NCI-H2029 treated with DMSO at 0.1 percent for 48 hours (cell line): ENCODE data around the gene MST1R.

Source experiments
- DNase-seq: peaks from one replicate; lab custom pipeline; 2025; lab: John Stamatoyannopoulos, UW

The MST1R gene

GRCh38 chr3:49877716-49878115 lies 26.0 kb downstream of the MST1R start:
- no peak for DNase-seq

- DNase-seq: no peak
These were observed 27.1 kb downstream of the MST1R start for GRCh38 chr3:49876567-49876966.

- DNase-seq: no peak
These were observed 30.1 kb downstream of the MST1R start for GRCh38 chr3:49873623-49874022.

DNA sequence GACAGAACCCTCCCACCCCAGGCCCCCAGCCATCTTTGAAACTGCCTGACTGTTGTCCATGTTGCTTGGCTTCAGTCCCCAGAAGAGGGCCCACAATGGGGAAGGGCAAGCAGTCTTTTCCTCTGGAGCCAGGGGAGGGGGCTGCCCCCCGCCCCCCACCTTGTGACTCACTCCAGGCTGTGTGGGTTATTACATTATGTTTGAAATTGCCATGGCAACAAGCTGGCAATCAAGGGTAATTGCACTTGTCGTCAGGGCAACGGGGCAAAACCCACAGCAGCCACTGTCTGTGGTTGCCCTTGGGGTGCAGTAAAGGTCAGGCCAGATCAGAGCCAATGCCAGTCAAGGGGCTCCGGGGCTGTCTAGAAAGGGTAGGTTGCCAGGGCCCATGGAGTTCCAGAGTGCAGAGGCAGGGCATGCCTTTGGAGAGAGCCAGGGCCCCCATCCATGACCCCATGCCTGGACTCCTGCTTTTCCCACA lies 30.8 kb downstream of the MST1R start:
- DNase-seq: no peak

DNA sequence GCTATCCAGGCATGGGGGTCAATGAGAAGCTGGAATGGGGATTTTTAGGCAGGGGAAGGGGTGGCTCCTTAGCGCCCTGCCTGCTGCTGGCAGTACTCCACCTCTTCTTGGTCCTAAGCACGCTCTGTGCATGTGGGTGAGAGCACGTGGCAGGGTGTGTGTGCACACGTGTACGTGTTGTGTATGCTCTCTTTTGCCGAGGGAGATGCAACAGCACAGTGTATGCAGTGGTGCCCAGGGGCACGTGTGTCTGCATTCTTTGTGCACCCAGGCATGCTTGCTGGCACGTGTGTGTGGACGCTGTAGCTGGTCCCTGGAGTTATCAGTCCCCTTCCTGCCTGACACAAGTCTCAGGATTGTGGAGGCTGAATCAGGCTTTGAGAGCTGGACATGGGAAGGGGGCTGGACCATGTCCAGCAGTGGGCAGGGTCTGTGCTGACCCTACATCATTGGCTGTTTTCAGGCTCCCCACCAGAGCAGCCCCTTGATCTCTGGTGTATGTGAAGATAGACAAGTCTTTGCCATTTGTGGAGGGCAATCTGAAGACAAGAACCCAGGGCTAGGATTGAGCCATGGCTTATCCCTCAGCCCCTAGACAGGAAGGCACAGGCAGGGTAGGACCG lies 32.0 kb downstream of the MST1R start:
- DNase-seq: no peak

- no peak for DNase-seq
These were observed 34.0 kb downstream of the MST1R start, which contains the start of gene CAMKV for GRCh38 chr3:49869525-49870126. Gene CAMKV (minus strand): TSS chr3:49869906. CDS start chr3:49862388, 7,518 bp downstream.

DNA sequence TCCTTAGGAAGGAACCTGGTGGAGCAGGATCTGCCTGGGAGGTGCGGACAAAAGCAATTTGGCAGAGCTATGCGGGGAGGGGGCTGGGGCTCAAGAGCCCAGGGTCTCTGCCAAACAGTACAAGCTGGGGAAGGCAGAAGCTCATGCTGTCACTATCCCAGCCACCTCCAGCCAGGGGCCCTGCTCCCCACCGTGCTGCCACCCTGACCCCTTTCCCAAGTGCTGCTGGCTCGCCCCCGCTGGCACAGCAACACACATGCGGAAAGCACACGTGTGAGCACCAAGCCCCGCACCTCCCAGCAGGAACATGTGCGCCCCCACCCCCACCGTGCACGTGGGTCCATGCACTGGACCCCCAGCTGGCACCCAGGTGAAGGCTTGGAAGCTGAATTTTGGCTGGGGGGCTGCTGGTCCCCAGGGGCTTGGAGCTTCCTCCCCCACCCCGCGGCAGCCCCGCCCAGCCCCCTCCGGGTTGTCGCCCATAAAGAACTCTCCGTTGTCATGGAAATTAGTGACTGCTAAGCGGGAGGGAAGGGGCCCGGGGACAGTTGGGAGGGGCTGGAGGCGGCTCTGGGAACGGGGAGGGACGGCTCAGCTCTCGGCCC lies 34.7 kb downstream of the MST1R start:
- no peak for DNase-seq

GRCh38 chr3:49867871-49868321 lies 35.8 kb downstream of the MST1R start:
- no peak for DNase-seq

DNA sequence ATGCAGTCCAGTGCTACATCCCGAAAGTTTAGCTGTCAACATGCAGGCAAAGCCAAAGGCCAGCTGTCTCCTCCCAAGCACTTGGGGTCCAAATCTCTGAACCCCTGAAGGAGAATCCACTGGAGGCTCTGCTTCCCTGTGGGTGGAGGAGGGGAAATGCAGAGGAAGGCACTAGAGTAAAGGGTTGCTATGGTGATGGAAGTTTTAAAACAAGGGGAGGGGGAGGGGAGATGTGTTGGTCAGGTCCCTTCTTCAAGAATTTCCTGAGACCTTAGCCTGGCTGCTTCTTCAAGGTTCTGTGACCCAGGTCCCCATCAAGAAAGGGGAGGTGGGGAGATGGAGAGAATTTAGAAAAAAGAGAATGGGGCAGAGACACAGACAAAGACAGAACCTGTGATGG lies 36.3 kb downstream of the MST1R start:
- no peak for DNase-seq

DNA sequence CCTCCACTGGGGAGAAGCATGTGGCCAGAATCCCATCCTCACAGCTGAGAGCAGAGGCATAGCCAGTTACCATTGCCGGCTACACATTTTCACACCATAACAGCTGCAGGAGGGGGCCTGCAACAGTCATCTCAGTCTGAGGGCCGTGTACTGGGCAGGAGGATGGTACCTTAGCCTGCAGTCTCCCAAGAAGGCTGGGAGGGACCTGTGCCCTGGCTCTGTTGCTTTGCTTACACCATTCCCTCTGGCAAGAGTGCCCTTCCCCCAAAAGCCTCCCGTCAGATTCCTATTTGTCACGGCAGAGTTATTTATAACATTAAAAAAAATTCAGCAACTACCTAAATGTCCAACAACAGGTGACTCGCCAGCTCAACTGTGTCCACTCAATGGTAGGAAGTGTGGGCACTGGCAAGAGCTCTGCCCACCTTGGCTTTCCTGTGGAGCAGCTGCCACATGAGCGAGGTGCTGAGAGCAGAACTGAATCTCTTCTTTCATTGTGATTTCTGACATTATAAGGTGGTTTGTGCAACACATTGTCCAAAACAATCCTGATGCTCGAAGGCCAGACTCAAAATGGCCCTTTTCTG lies 38.4 kb downstream of the MST1R start:
- DNase-seq: no peak

DNA sequence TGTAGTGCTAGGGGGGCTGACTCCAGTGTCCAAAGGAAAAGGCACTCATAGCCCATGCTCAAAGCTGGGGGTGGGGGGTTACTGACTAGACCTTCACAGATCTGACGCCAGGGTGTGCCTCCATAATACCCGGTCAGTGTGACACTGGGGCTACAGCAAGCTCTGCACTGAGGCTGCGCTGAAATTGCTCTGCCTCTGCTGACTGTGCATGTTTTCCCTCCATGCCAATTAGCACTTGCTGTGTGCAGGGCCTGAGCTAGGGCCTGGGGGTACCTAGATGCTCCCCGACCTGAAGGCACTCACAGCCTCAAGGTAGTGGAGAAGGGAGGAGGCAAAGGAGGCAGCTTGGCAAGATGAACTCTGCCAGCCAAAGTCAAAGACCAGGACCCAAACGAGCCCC lies 39.2 kb downstream of the MST1R start:
- no peak for DNase-seq

GRCh38 chr3:49859576-49860305 lies 43.9 kb downstream of the MST1R start:
- no peak for DNase-seq

DNA sequence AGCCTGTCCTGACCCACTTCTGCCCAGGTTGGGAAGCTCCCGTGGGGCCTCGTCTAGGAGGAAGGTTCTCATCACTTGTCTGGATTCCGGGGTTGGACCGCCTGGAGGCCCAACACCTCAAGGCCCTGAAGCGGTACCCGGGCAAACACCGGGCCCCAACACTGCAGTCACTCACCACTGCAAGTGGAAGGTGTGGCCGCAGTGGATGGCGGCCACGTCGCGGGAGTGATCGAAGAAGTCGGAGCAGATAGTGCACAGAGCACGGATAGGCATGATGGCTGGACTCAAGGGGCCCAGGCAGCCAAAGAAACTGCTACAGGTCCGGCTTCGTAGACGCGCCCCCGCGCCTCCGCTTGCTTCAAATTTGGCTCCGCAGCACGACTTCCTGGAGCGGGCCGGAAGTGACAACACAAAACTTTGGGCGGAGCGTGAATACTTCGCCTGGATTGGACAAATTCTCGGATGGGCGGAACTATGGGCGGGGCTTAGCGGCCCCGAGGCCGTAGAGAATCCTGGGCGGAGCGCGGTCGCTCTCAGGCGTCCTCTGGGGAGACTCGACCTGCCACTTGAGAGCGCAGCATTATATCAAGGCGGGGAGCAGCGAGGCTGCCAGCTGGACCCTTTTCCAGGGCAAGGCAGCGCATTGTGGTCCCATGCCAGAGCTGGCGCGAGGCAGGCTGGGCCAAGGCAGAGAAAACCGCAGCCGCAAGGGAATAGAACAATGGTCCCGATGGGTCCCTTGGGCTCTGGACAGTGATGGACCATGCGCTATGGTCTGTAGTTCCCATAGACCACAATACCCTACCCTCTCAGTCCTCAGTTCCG lies 47.3 kb downstream of the MST1R start, which contains the start of gene TRAIP:
Gene TRAIP, minus strand, starts transcription at position 384 of the 825 bp plus-strand sequence. Its CDS starts 111 bp downstream, at position 273.
- peak; percentile 60 for DNase-seq

- no peak for DNase-seq
These were observed 48.0 kb downstream of the MST1R start for GRCh38 chr3:49855662-49856061.

DNA sequence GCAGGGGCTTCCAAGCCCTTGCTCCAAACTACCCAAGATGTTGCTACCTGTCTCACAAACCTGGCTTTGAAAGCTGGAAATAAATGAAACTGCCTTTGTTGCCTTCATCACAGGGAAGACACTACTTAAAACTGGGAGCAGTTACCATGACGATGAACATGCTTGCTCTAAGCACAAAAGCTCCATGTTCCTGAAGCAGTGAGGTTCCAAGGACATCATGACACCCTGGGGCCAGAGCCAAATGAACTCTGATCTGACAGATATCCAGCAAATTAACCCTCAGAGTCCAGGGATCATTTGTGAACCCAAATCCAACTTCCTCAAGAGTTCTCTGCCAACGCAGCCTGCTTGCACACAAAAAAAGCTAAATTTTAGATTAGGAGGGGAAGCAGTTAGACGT lies 58.0 kb downstream of the MST1R start:
- no peak for DNase-seq

GRCh38 chr3:49844464-49845183 lies 59.0 kb downstream of the MST1R start:
- DNase-seq: no peak

- no peak for DNase-seq
These were observed 60.7 kb downstream of the MST1R start for GRCh38 chr3:49842843-49843517.

DNA sequence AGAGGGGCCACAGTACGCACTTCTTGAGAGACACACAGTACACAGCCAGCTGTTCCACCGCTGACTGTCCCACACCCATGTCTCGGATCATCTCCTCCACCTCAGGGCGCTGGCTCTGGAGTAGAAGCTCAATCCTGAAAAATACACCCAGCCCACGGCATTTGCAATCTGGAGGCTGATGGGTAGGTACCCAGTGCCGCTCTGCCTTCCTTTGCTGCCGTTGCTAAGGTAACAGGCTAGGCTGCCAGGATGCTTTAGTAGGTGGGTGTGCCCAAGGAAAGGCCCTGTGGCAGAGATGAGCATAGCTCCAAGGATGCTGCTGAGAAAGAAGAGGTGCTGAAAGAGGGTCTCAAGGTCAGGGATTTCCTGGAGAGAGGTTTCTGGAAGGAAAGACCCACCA lies 61.9 kb downstream of the MST1R start:
- DNase-seq: no peak

DNA sequence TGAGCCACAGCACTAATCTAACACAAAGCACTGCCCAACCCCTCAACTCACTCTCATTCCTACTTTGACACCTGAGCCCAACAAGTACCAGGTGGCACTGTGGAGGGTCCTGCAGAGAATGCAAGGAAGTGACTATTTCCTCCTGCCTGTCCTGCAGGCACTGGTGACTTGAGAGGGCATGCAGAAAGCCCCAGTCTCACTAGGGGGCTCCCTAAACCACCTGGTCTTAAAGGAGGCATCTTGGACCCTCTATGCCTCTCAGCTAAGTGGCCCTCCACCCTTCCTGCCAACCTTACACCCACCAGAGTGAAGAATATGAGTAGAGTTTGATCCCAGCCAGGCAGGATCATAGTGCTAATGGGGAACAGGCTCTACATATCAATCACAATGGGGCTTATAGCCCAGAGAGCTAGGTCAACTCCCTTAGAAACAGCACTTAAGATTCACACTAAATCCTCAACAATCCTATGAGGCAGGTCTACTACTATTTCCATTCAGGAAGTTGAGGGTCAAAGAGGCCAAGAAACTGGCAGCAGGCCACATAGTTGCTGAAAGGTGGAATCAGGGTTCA lies 62.5 kb downstream of the MST1R start:
- no peak for DNase-seq

GRCh38 chr3:49840388-49840787 lies 63.3 kb downstream of the MST1R start:
- no peak for DNase-seq
